Measurements from ENCODE around the gene XRRA1.
"Not testable (repeated sequence)": the region's sequence is repeated elsewhere in the genome, so short reads cannot be mapped to it uniquely, and the experiment has no call there.

XRRA1 gene

DNA sequence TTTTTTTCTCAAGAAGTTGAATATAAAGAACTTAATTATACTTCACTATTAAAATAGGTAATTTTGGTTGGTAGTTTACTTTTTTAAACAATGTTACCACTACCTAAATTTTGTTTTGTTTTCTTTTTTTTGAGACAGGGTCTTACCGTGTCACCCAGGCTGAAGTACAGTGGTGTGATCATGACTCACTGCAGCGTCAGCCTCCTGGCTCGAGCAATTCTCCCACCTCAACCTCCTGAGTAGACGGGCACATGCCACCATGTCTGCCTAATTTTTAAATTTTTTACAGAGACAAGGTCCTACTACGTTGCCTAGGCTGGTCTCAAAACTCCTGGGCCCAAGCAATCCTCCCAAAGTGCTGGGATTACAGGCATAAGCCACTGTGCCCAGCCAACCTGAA, 17.8 kb upstream of the XRRA1 start:
- ATAC-seq (ENCODE audit: low read depth) (no peak), DNase-seq (ENCODE audit: low spot score in 2 of 2) (no peak)
- Mint-ChIP-seq H3K4me3 (no peak overlapping the region), H3K9me3 (no peaks in the 10 kb centered on the region), H3K4me1 (peaks cover 15% of the 10 kb centered on the region), H3K36me3 (peaks cover 25% of the 10 kb centered on the region), H3K27ac (no peak overlapping the region), H3K27me3 (no peaks in the 10 kb centered on the region)

DNA sequence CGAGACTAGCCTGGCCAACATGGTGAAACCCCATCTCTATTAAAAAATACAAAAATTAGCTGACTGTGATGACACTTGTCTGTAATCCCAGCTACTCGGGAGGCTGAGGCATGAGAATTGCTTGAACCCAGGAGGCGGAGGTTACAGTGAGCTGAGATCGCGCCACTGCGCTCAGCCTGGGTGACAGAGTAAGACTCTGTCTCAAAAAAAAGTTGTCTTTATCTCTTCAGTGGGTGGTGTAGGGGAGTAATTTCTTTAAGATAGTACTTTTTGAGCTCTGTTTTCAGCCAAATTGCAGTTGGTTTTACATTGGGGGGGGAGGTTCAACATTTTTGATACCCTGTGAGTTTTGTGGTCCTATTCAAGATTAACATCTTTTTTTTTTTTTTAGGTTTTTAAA, 11.2 kb upstream of the XRRA1 start:
- H3K4me3 Mint-ChIP-seq; ATAC-seq (ENCODE audit: low read depth); H3K27me3 Mint-ChIP-seq; DNase-seq (ENCODE audit: low spot score in 2 of 2); H3K9me3 Mint-ChIP-seq: not testable (repeated sequence)
- H3K27ac Mint-ChIP-seq, result peak overlapping the region; percentile 54
- peaks cover 32% of the 10 kb centered on the region for H3K36me3 Mint-ChIP-seq
- H3K4me1 Mint-ChIP-seq, result peaks cover 40% of the 10 kb centered on the region

DNA sequence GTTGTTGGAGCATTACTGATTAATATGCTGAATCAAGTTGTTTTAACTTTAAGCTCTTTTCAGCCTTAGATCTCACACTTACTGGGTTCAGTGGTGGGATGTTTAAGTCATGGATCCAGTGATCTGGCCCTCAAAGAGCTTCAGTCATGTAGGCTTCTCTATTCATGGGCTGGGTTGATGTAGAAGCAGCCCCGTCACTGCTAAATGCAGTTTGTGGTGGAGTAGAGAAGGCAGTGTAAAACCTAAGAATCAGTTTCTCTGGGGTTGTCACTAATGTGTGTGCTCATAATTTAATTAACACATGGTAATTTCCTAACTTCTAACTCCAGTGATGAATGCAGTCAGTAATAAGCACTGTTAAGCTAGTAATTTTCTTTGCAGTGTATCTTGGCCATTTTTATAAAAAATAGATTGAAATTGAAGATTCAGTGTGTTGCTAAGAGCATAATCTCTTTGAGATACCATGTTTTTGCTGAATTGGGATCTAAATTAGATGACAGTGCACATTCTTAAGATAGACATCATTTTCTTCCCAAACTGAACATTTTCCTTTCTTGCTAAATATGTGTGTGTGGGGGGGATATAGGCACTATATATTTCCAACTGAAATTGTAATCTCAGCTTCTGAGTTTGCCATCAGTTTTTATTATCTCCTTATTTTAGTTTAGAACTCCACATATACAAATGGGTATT, 9.2 kb upstream of the XRRA1 start:
- no peak for ATAC-seq (ENCODE audit: low read depth)
- no peak overlapping the region for H3K27ac Mint-ChIP-seq
- no peak overlapping the region for H3K4me3 Mint-ChIP-seq

DNA sequence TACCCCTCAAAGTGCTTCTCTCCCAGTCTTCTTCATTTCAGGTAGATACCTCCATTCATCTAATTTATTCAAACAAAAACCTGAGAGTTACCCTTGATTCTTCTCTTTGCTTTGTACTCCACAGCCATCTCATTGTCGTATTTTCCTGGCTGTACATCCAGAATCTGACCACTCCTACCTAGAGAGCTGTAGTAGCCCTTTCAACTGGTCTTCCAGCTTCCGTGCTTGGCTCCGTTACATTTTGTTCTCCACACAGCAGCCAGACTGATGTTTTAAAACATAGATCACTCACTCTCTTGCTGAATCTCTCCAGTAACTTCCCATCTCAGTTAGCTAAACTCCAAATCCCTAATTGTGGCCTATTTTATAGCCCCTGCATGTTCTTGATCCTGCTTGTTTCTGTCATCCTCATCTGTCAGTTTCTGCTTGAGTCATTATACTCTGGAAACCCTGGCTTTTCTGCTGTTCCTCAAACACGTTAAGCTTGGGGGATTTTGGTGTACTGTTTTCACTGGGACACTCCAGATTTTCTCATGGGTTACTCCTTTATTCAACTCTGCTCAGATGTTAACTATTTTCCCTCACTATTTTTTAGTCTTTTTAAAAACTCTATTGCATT, 7.6 kb upstream of the XRRA1 start:
- DNase-seq (ENCODE audit: low spot score in 2 of 2) (no peak), ATAC-seq (ENCODE audit: low read depth) (no peak)
- Mint-ChIP-seq H3K9me3 (no peaks in the 10 kb centered on the region), H3K36me3 (peaks cover 32% of the 10 kb centered on the region), H3K4me3 (no peak overlapping the region), H3K27ac (peak overlapping the region; percentile 45), H3K4me1 (peaks cover 49% of the 10 kb centered on the region), H3K27me3 (no peaks in the 10 kb centered on the region)

More for the DNA sequence above, 9.2 kb upstream of the XRRA1 start:
- Mint-ChIP-seq H3K36me3 (peaks cover 35% of the 10 kb centered on the region), H3K27me3 (no peaks in the 10 kb centered on the region), H3K9me3 (no peaks in the 10 kb centered on the region), H3K4me1 (peaks cover 48% of the 10 kb centered on the region)
- DNase-seq (ENCODE audit: low spot score in 2 of 2), result no peak

DNA sequence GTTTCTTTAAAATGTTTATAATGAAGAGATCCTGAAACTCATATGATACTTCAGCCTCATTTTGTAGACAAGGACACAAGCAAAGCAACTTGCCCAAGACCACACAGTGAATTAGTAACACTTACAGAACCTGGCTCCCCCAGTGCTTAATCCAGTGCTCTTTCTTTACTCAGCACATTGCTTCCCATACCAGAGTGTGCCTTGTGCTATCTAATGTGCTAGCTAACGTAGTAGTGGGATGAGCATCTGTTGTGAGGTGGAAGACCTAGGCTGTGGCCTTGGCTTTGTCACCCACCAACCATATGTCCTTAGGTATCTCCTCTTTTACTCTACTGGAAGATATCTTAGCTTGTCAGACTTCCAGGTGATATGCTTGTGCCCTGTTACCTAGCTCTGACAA, 5.3 kb upstream of the XRRA1 start:
- Mint-ChIP-seq H3K27ac (peak overlapping the region; percentile 84), H3K9me3 (no peaks in the 10 kb centered on the region), H3K36me3 (peaks cover 32% of the 10 kb centered on the region), H3K4me1 (peaks cover 59% of the 10 kb centered on the region), H3K27me3 (no peaks in the 10 kb centered on the region), H3K4me3 (peak overlapping the region; percentile 48)
- ATAC-seq (ENCODE audit: low read depth) (no peak), DNase-seq (ENCODE audit: low spot score in 2 of 2) (no peak)

DNA sequence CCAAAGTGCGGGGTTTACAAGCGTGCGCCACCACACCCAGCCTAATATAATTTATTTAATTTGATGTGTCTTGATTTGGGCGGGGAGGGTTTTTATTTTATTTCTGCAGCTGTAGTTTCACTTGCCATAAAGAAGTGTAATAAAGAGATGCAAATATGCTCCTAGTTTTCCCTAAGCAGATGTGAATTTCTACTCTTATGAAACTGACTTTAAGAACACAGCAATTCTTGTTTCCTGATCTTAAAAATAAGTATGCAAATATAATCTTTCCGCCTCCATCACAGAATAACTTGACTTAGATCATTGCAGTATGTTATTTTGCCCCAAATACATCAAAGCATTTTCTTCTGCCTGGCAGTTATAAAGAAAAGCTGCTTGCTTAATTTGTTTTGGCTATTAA, 4.6 kb upstream of the XRRA1 start:
- H3K4me3 Mint-ChIP-seq, result peak overlapping the region; percentile 54
- peak overlapping the region; percentile 84 for H3K27ac Mint-ChIP-seq
- DNase-seq (ENCODE audit: low spot score in 2 of 2), result no peak
- H3K36me3 Mint-ChIP-seq, result peaks cover 27% of the 10 kb centered on the region
- peaks cover 57% of the 10 kb centered on the region for H3K4me1 Mint-ChIP-seq
- no peaks in the 10 kb centered on the region for H3K27me3 Mint-ChIP-seq
- H3K9me3 Mint-ChIP-seq, result no peaks in the 10 kb centered on the region
- ATAC-seq (ENCODE audit: low read depth), result no peak

- no peak for ATAC-seq (ENCODE audit: low read depth)
- Mint-ChIP-seq H3K4me1 (peaks cover 57% of the 10 kb centered on the region), H3K4me3 (peak overlapping the region; percentile 25), H3K27me3 (no peaks in the 10 kb centered on the region), H3K27ac (peak overlapping the region; percentile 21), H3K36me3 (peaks cover 27% of the 10 kb centered on the region), H3K9me3 (no peaks in the 10 kb centered on the region)
- DNase-seq (ENCODE audit: low spot score in 2 of 2), result no peak
These were observed 3.9 kb upstream of the XRRA1 start for GRCh38 chr11:74952752-74953151.

GRCh38 chr11:74951226-74951625, 2.3 kb upstream of the XRRA1 start:
- Mint-ChIP-seq H3K27ac (peak overlapping the region; percentile 97), H3K36me3 (peaks cover 19% of the 10 kb centered on the region), H3K9me3 (no peaks in the 10 kb centered on the region), H3K27me3 (no peaks in the 10 kb centered on the region), H3K4me3 (peak overlapping the region; percentile 93), H3K4me1 (peaks cover 54% of the 10 kb centered on the region)
- ATAC-seq (ENCODE audit: low read depth) (peak; percentile 20), DNase-seq (ENCODE audit: low spot score in 2 of 2) (peak in 1 of 2 donors; percentile 22)

- H3K4me3 Mint-ChIP-seq, result peak overlapping the region; percentile 93
- ATAC-seq (ENCODE audit: low read depth), result no peak
- peak overlapping the region; percentile 97 for H3K27ac Mint-ChIP-seq
- H3K4me1 Mint-ChIP-seq, result peaks cover 54% of the 10 kb centered on the region
- DNase-seq (ENCODE audit: low spot score in 2 of 2), result no peak
- H3K9me3 Mint-ChIP-seq, result no peaks in the 10 kb centered on the region
- H3K27me3 Mint-ChIP-seq, result no peaks in the 10 kb centered on the region
- H3K36me3 Mint-ChIP-seq, result peaks cover 17% of the 10 kb centered on the region
These were observed 1.6 kb upstream of the XRRA1 start for GRCh38 chr11:74950374-74950969.

DNA sequence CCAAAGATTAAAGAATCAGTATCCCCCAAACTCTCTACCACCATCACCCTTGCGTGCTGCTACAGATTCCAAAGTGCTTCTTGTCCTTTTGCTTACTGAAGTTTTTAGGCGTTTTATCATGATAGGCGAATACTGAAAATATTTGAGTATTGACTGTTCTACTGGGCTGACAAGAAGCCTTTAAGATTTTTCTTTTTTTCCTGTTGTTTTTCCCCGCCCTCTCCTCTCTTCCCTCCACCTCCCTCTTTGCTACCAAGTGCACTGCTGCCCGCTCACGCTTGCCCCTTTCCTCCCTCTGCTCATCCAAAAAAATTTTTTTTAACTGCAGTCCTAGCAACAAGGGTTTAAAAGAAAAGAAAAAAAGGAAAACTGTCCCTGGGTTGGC, 854 bp upstream of the XRRA1 start:
- H3K4me1 Mint-ChIP-seq, result peaks cover 50% of the 10 kb centered on the region
- no peaks in the 10 kb centered on the region for H3K27me3 Mint-ChIP-seq

DNA sequence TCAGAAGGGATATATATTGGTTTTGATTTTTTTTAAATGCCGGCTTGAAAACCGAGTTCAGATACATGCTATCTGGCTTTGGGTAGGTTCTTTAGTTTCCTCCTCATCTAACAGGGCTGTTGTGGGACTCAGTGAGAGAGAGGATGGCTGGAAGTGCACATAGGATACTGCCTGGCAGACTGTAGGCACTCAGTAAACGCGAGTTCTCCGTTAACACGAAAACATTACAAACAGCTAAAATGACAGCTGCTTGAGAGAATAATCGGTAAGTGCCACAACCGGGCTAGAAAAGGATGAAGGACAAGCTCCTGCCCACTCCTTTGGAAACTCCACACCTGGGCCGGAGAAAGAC, 369 bp downstream of the XRRA1 start:
- Mint-ChIP-seq H3K4me1 (peaks cover 44% of the 10 kb centered on the region), H3K9me3 (no peaks in the 10 kb centered on the region), H3K27ac (peak overlapping the region; percentile 97), H3K4me3 (peak overlapping the region; percentile 93), H3K36me3 (peaks cover 18% of the 10 kb centered on the region), H3K27me3 (no peaks in the 10 kb centered on the region)
- peak; percentile 9 for ATAC-seq (ENCODE audit: low read depth)
- DNase-seq (ENCODE audit: low spot score in 2 of 2), result no peak

More for the DNA sequence above, 854 bp upstream of the XRRA1 start:
- H3K36me3 Mint-ChIP-seq, result peaks cover 16% of the 10 kb centered on the region
- no peaks in the 10 kb centered on the region for H3K9me3 Mint-ChIP-seq
- DNase-seq (ENCODE audit: low spot score in 2 of 2) (no peak), ATAC-seq (ENCODE audit: low read depth) (no peak)
- peak overlapping the region; percentile 93 for H3K4me3 Mint-ChIP-seq
- H3K27ac Mint-ChIP-seq, result peak overlapping the region; percentile 97

DNA sequence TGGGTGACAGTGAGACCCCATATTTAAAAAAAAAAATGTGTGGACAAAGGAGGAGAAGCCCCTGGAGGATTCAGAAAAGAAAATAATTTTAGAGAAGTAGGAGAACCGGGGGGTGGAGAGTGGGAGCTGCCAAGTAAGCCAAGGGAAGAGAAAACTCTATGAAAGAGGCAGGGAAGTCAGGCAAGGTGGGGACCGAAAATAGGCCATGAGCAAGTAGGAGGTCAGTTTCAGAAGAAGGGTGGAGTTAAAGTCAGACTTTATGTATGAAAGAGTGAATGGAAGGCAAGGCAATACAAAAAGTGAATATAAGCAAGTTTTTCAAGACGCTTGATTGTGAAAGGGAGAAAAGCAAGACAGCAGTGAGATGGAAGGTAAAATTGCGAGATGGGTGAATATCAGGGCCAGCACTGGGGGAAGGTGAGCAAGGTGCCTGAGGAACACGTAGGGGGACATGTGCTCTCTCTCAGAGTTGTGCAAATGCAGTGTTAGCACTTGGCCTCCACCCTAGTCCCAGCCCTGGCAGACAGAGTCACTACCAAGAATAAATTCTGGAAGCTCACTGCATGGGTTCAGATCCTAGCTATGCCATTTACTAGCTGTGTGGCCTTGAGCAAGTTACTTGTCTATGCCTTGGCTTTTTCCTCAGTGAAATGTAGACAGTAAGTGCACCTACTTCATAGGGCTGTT, 6.7 kb downstream of the XRRA1 start:
- no peak for DNase-seq (ENCODE audit: low spot score in 2 of 2)
- Mint-ChIP-seq H3K27me3 (no peaks in the 10 kb centered on the region), H3K4me1 (peaks cover 35% of the 10 kb centered on the region), H3K4me3 (no peak overlapping the region), H3K27ac (no peak overlapping the region), H3K9me3 (no peaks in the 10 kb centered on the region), H3K36me3 (peaks cover 51% of the 10 kb centered on the region)
- ATAC-seq (ENCODE audit: low read depth), result no peak

GRCh38 chr11:74941492-74941891, 7.4 kb downstream of the XRRA1 start:
- Mint-ChIP-seq H3K4me1 (peaks cover 33% of the 10 kb centered on the region), H3K36me3 (peaks cover 53% of the 10 kb centered on the region), H3K4me3 (no peak overlapping the region), H3K9me3 (no peaks in the 10 kb centered on the region), H3K27me3 (no peaks in the 10 kb centered on the region), H3K27ac (no peak overlapping the region)
- DNase-seq (ENCODE audit: low spot score in 2 of 2), result no peak
- no peak for ATAC-seq (ENCODE audit: low read depth)
